Stimulated activated CD4-positive, alpha-beta T cell treated with anti-CD3 and anti-CD28 coated beads, TNF-alpha, amount 100 ng/mL, for 48 hours (primary cell): ENCODE measurements around the gene GYPC.

Experiments
- DNase-seq, 3 donors: peaks; one replicate each; pipeline ENCODE4 v3.0.0-alpha.2; 2020; ENCODE audit warnings: low read depth in 3 of 3

GYPC gene

DNA sequence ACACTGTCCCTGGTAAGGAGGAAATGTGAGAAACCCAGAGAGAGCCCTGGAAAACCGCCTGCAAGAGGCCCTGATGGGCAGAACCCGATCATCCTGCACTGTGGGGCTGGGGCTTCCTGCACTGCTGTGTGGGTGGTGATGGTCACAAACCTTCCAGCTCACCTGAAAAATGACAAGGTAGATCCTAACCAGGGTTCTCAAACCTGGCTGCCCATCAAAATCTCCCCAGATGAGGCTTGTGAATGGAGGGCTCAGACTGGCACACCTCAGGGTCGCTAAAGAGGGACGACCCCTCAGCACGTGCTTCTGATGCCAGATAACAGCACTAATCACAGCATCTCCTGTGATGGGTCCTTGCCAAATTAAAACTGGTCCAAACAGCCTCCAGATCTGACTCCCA lies 74.7 kb downstream of the GYPC start:
- DNase-seq = no peak

DNA sequence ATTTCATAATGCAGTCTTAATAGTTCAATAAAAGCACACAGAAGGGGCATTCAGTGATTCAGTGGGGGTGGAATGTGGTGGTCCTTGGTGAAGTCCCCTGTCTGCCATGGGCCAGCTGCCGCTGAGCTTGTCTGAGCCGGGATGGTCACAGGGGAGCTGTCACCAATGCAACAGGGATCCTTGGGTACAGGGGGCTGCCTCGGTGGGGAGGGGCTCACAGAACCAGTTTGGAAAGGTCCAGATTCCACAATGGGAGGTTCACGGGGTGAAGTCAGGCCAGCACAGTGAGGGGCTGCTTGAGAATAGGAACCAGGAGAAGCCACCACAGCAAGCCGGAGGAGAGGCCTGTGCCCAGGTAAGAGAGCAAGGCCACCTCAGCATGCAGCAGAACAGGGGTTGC lies 75.4 kb downstream of the GYPC start:
- DNase-seq = no peak

DNA sequence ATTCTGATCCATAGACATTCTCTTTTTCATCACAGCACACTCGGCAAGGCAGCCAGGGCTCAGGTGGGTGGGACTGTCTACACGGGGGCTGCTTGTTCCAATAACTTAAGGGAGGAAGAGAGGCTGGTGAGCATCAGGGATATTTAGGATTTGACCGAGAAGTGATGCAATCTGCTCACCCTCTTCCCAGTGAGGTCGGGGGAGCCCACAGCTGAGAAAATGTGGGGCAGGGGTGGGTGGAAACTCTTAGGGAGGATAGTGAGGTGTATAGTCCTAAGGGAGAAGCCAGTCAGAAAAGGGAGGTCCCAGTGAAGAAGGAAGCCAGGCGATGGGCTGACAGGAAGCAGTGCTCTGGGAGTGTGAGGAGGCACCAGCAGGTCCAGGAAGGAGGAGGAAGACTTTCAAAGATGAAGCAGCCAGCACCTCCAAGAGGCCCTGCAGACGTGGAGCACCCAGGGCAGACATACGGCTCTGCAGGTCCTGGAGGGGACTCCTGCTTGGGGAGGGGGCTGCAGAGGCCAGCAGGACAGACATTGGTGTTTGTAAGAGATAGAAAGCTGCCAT lies 76.8 kb downstream of the GYPC start:
- DNase-seq = no peak

DNA sequence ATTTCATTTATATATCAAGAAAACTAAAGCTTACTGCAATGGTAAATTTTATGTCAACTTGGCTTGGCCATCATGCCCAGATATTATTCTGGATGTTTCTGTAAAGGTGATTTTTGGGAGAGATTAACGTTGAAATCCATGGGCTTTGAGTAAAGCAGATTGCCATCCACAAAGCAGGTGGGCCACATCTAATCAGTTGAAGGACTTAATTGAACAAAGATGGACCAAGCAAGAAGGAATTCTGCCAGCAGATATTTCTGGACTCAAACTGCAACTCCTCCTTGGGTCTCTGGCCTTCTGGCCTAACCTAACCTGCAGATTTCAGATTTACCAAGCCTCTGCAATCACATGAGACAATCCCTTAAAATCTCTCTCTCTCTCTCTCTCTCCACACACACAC lies 77.8 kb downstream of the GYPC start:
- DNase-seq = no peak

DNA sequence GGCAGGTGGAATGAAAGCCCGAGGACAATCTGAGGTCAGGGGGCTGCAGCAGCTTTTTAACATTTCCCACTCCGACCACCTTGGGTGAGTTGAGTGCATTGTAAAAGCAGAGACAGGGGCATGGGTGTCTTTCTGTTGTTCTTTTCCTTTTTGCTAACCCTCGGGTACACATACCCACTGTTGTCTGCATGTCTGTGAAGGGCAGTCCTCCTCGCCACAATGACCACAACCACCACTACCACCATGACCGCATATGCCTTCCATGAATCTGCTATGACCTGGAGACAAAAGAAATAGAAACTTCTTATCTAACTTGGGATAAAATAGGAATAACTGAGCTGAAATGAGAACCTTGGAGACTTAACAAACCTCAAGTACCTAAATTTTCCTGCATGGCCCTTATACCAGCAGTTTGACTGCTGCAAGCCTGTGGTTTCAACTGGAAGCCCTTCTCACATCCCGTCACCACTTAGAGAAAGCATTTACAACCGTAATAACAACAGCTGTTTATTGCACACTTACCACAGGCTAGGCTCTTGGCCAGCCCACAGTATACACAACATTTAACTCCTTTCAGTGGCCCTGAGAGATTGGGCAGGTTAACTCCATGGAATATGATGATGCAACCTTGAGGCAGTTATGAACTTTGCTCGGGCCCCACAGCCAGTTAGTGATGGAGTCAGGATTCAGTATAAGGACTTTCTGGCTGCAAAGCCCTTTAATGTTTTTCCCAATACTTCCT lies 80.3 kb downstream of the GYPC start:
- DNase-seq = no peak

DNA sequence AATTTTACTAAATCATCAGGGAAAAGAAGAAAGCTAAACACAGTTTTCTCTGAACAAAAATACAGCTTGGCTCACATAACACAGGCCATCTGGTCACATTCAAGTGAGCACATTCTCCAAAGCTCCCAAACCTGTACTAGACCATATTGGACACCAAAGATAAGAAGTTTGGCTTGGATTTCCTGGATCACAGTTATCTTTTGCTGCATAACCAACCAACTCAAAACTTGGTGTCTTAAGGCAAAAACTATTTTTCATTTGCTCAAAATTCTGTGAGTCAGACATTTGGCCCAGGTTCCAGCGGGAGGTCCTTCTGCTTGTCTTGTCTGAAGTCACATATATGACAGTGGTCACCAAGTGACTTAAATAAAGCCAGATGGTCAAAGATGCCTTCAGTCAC lies 83.2 kb downstream of the GYPC start:
- DNase-seq = no peak

DNA sequence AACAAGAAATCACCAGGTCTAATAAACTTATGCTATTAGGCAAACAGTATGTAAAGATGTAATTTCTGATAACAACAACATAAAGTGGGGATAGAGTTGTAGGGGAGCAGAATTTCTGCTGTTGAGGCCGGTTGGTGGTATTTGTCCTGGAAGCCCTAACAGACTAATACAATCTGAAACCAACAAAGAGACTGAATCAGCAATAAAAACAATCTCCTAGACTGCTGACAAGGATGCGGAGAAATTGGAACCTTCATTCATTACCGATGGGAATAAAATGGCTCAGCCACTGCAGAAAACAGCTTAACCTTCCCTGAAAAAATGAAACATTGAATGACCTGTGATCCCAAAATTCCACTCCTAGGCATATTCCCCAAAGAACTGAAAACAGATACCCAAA lies 88.7 kb downstream of the GYPC start:
- DNase-seq = no peak
